ENCODE data around the gene MGAT3.

DNA sequence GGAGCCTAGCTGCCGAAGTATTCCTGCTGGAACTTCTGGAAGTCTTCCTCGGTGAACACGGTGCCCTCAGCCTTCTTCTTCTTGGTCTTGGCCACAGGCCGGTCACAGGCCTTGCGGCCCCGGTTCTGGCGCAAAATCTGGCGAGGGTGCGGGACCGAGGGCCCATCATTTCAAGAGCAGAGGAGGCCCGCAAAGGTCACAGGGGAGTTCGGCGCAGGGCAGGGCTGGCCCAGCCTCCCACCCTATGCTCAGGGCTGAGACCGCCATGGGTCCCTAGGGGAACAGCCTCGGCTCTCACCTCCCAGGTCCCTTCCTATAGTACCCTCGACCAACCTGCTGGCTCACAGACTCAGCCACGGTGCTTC lies 72.7 kb downstream of the MGAT3 start:
- TF ChIP-seq, protein P1, sequence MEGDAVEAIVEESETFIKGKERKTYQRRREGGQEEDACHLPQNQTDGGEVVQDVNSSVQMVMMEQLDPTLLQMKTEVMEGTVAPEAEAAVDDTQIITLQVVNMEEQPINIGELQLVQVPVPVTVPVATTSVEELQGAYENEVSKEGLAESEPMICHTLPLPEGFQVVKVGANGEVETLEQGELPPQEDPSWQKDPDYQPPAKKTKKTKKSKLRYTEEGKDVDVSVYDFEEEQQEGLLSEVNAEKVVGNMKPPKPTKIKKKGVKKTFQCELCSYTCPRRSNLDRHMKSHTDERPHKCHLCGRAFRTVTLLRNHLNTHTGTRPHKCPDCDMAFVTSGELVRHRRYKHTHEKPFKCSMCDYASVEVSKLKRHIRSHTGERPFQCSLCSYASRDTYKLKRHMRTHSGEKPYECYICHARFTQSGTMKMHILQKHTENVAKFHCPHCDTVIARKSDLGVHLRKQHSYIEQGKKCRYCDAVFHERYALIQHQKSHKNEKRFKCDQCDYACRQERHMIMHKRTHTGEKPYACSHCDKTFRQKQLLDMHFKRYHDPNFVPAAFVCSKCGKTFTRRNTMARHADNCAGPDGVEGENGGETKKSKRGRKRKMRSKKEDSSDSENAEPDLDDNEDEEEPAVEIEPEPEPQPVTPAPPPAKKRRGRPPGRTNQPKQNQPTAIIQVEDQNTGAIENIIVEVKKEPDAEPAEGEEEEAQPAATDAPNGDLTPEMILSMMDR (IDR thresholded peaks at IDR 0.05) = no peak
- TF ChIP-seq POLR2AphosphoS5 (IDR thresholded peaks at IDR 0.05) (no peak), POLR2A (IDR thresholded peaks at IDR 0.05) (no peak)

Measured in upper lobe of left lung (tissue), 4 donors.